Calu3 (cell line): ENCODE results near the gene APBB1IP. TPM values are rescaled to one million over a fixed set of nuclear protein-coding genes. Genes with fewer than 3 reads are reported as not detected.

Experiments
- BruUV-seq: library from RNA; stranded (reverse); fragments of 400-500 nt; replicated peaks from 2 replicates; lab custom pipeline; 2021; lab: Mats Ljungman, UMichigan
- CTCF ChIA-PET: fragments of 300-600 bp; sonication (Branson Sonifier 250); formaldehyde crosslinking; loops from one replicate; lab custom pipeline; 2022; ENCODE audit warnings: antibody characterized with exemption; lab: Charles Lee
- DNase-seq: peaks from one replicate; pipeline ENCODE4 v3.0.0; 2022
- H3K27ac Mint-ChIP-seq: one replicate; pipeline ENCODE4 v1.8.0; 2022; ENCODE audit warnings: mixed read lengths; ENCODE audit not compliant: unreplicated experiment
- H3K27me3 Mint-ChIP-seq: one replicate; pipeline ENCODE4 v1.8.0; 2022; ENCODE audit warnings: mixed read lengths; ENCODE audit not compliant: unreplicated experiment
- H3K36me3 Mint-ChIP-seq: one replicate; pipeline ENCODE4 v1.8.0; 2022; ENCODE audit warnings: mild to moderate bottlenecking, moderate library complexity, mixed read lengths; ENCODE audit not compliant: insufficient read depth, unreplicated experiment
- H3K4me1 Mint-ChIP-seq: one replicate; pipeline ENCODE4 v1.8.0; 2022; ENCODE audit warnings: mild to moderate bottlenecking, low read depth, mixed read lengths; ENCODE audit not compliant: unreplicated experiment
- H3K4me3 Mint-ChIP-seq: one replicate; pipeline ENCODE4 v1.8.0; 2022; ENCODE audit warnings: mild to moderate bottlenecking, low read depth, moderate library complexity, mixed read lengths; ENCODE audit not compliant: unreplicated experiment
- H3K9me3 Mint-ChIP-seq: one replicate; pipeline ENCODE4 v1.8.0; 2022; ENCODE audit warnings: low read depth, mixed read lengths; ENCODE audit not compliant: unreplicated experiment
- CTCF ChIP-seq: fragments of 200-600 bp; IDR thresholded peaks from one replicate; pipeline ENCODE4 v1.8.0; 2022; ENCODE audit warnings: antibody characterized with exemption; ENCODE audit not compliant: unreplicated experiment
- intact Hi-C: fragments of 100-400 bp; cut with micrococcal nuclease; formaldehyde crosslinking; loops from one replicate; pipeline ENCODE4 v1.10.0; 2022; ENCODE audit not compliant: unreplicated experiment
- total RNA-seq: library from RNA; stranded (reverse); gene quantifications from 2 replicates; pipeline ENCODE4 v1.2.3, GENCODE V29; 2022

Gene APBB1IP
- total RNA-seq, 1 experiment from 2014 or later = 1.5 TPM

GRCh38 chr10:26430641-26431163 is 7.4 kb upstream of the APBB1IP start:
- H3K9me3 Mint-ChIP-seq = no peaks in the 10 kb centered on the region
- no peak for DNase-seq
- no peak for TF ChIP-seq CTCF
- H3K4me1 Mint-ChIP-seq = no peaks in the 10 kb centered on the region
- no peaks in the 10 kb centered on the region for H3K36me3 Mint-ChIP-seq
- no peaks in the 10 kb centered on the region for H3K27me3 Mint-ChIP-seq
- H3K4me3 Mint-ChIP-seq = no peak overlapping the region
- CTCF ChIA-PET = no interaction called here
- intact Hi-C loops = no loop called here
- BruUV-seq = no TSS peak
- H3K27ac Mint-ChIP-seq = no peak overlapping the region

- TF ChIP-seq CTCF = no peak
- Mint-ChIP-seq H3K4me1 (peaks cover 19% of the 10 kb centered on the region), H3K36me3 (no peaks in the 10 kb centered on the region), H3K9me3 (no peaks in the 10 kb centered on the region), H3K27ac (no peak overlapping the region), H3K27me3 (no peaks in the 10 kb centered on the region), H3K4me3 (no peak overlapping the region)
- DNase-seq = no peak
- CTCF ChIA-PET = no interaction called here
- intact Hi-C loops = no loop called here
- no TSS peak for BruUV-seq
These were observed 5.2 kb upstream of the APBB1IP start for GRCh38 chr10:26432938-26433337.

DNA sequence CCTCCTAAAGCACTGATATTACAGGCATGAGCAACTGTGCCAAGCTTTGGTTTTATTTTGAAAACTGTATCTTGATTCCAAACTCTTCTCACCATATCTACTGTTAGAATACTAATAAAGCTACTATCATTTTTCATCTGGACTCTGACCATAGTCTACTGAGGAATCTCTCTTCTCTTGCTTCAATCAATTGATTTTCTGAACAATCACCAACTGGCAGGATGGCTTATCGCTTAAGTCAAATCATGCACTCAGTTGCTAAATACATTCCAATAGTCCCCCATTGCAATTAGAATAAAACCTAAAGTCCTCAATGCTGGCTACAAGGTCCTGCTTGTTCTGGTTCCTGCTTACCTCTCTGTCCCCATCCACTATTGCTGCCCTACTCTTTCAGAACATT is 2.3 kb upstream of the APBB1IP start:
- CTCF ChIA-PET = no interaction called here
- H3K36me3 Mint-ChIP-seq = peaks cover 9% of the 10 kb centered on the region
- H3K27me3 Mint-ChIP-seq = no peaks in the 10 kb centered on the region
- intact Hi-C loops = no loop called here
- no peak overlapping the region for H3K4me3 Mint-ChIP-seq
- H3K9me3 Mint-ChIP-seq = no peaks in the 10 kb centered on the region
- BruUV-seq = no TSS peak
- H3K27ac Mint-ChIP-seq = no peak overlapping the region
- TF ChIP-seq CTCF = no peak
- no peak for DNase-seq
- peaks cover 29% of the 10 kb centered on the region for H3K4me1 Mint-ChIP-seq

- Mint-ChIP-seq H3K36me3 (peaks cover 9% of the 10 kb centered on the region), H3K27me3 (no peaks in the 10 kb centered on the region), H3K27ac (no peak overlapping the region), H3K4me3 (no peak overlapping the region), H3K4me1 (peaks cover 29% of the 10 kb centered on the region), H3K9me3 (no peaks in the 10 kb centered on the region)
- CTCF ChIA-PET = no interaction called here
- intact Hi-C loops = no loop called here
- BruUV-seq = no TSS peak
- DNase-seq = peak; percentile 12
- TF ChIP-seq CTCF = no peak
These were observed 1.3 kb upstream of the APBB1IP start for GRCh38 chr10:26436848-26437247.
